ENCODE measurements around the gene TTC28. TPM values are rescaled to one million over a fixed set of nuclear protein-coding genes. Genes with fewer than 3 reads are reported as not detected.
A peak's percentile ranks its signal among the peaks of the same experiment; 100 is the strongest.

TTC28 gene
- total and polyA plus RNA-seq, 8 donors, result 31.1 to 44.2 (median 41.4) TPM

DNA sequence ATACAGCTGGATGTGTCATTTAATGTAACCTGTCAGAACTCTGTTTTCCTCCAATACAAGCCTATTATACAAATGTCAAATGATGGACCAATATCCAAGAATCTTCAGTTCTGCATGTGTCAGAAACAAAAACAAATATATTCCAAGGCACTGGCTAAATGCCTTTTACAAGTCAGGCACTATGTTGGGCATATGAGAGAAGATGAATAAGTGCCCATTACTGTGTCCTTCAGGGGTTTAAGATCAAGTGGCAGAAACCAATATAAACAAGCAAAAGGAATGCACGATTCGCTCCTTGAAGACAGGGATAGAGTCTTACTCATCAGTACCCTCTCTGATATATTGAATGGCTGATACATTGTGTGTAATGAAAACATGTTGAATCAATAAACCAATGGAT is 254.4 kb downstream of the TTC28 start:
- no peak overlapping the region for H3K27ac ChIP-seq
- TF ChIP-seq, protein P1, sequence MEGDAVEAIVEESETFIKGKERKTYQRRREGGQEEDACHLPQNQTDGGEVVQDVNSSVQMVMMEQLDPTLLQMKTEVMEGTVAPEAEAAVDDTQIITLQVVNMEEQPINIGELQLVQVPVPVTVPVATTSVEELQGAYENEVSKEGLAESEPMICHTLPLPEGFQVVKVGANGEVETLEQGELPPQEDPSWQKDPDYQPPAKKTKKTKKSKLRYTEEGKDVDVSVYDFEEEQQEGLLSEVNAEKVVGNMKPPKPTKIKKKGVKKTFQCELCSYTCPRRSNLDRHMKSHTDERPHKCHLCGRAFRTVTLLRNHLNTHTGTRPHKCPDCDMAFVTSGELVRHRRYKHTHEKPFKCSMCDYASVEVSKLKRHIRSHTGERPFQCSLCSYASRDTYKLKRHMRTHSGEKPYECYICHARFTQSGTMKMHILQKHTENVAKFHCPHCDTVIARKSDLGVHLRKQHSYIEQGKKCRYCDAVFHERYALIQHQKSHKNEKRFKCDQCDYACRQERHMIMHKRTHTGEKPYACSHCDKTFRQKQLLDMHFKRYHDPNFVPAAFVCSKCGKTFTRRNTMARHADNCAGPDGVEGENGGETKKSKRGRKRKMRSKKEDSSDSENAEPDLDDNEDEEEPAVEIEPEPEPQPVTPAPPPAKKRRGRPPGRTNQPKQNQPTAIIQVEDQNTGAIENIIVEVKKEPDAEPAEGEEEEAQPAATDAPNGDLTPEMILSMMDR (IDR thresholded peaks at IDR 0.05), result no peak
- ATAC-seq (peak; percentile 19), DNase-seq (no peak)
- H3K9me3 ChIP-seq, result no peaks in the 10 kb centered on the region
- intact Hi-C loops (cut with DNase I), result no loop called here
- H3K27me3 ChIP-seq, result no peaks in the 10 kb centered on the region
- peaks cover 3 to 22% of the 10 kb centered on the region in 2 donors for H3K4me1 ChIP-seq
- no peaks in the 10 kb centered on the region for H3K36me3 ChIP-seq
- H3K4me3 ChIP-seq, result no peak overlapping the region

DNA sequence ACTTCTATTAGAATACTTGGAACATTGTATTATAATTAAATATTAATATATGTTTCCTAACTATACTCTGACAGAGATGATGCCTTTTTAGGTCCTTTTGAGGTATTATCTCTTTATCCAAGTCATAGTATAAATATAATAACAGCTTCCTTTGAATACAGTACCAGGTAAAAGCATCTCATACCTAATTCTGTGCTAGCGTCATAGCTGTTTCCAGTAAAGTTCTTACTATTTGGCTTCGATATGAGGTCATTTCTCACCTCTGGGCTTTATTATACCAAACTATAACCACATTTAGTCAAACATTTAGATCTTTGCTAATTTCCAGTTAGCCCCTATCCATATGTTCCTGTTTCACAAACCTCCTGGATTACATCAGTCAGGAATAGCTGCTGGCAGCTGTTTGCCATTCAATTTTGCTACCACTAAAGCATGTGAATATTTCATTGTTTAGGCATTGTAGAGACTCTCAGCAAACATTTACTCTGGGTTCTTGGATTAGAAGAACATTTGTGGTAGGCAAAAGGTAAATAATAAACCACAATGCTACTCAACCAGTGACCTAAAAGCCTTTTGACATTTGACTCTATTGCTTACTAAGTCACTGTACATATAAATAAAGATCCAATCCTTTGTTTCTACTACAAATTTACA is 255.1 kb downstream of the TTC28 start:
- no peaks in the 10 kb centered on the region for H3K27me3 ChIP-seq
- peak; percentile 79 for ATAC-seq
- no peak overlapping the region for H3K4me3 ChIP-seq
- H3K36me3 ChIP-seq, result no peaks in the 10 kb centered on the region
- TF ChIP-seq, protein P1 (IDR thresholded peaks at IDR 0.05), result no peak
- no peak for DNase-seq
- H3K4me1 ChIP-seq, result peaks cover 3 to 22% of the 10 kb centered on the region in 2 donors
- H3K27ac ChIP-seq, result no peak overlapping the region
- H3K9me3 ChIP-seq, result no peaks in the 10 kb centered on the region
- intact Hi-C loops (cut with DNase I), result no loop called here

DNA sequence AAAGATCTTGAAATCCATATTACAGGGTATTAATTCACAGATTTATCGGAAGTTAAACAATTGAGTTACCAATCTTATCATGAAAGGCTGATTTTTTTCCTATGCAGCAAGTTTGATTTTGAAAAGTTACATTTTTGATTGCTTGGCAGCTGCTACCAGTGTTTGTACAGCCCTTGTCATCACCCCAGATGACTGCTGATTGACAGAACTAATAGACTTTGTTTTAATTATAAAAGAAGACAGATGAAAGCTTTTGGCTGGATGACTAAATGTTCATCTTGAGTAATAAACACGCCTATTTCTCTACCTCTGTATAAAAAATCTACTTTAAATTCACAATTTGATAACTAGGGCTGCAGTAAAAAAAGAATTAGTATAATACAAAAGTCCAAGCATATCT is 259.7 kb downstream of the TTC28 start:
- Histone ChIP-seq H3K36me3 (no peaks in the 10 kb centered on the region), H3K4me3 (no peak overlapping the region), H3K4me1 (peaks cover 0 to 10% of the 10 kb centered on the region in 2 donors), H3K27me3 (no peaks in the 10 kb centered on the region), H3K27ac (no peak overlapping the region), H3K9me3 (no peaks in the 10 kb centered on the region)
- intact Hi-C loops (cut with DNase I), result no loop called here
- TF ChIP-seq, protein P1 (IDR thresholded peaks at IDR 0.05), result no peak
- DNase-seq, result no peak
- ATAC-seq, result no peak

DNA sequence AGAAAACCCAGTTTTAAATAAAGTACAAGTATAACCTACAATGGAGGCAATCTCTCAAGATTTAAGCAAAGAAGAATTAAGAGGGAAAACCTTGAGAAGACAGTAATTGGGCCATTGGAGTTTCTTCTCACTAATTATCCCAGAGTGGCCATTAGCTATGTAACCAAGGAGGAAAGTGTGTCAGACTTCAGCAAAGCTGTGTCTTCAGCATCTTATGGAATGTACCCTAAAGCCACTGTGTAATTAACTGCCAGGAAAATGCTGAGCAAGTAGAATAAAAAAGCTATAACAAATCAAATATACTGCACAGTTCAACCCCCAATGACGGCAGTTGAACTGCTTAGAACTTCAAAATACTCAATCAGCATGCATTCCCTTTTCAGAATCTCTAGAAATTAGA is 261.6 kb downstream of the TTC28 start:
- no peak for ATAC-seq
- H3K27ac ChIP-seq, result no peak overlapping the region
- TF ChIP-seq, protein P1 (IDR thresholded peaks at IDR 0.05), result no peak
- no peaks in the 10 kb centered on the region for H3K36me3 ChIP-seq
- no peaks in the 10 kb centered on the region for H3K9me3 ChIP-seq
- intact Hi-C loops (cut with DNase I), result no loop called here
- peaks cover 4 to 7% of the 10 kb centered on the region in 2 donors for H3K4me1 ChIP-seq
- DNase-seq, result no peak
- no peaks in the 10 kb centered on the region for H3K27me3 ChIP-seq
- no peak overlapping the region for H3K4me3 ChIP-seq

DNA sequence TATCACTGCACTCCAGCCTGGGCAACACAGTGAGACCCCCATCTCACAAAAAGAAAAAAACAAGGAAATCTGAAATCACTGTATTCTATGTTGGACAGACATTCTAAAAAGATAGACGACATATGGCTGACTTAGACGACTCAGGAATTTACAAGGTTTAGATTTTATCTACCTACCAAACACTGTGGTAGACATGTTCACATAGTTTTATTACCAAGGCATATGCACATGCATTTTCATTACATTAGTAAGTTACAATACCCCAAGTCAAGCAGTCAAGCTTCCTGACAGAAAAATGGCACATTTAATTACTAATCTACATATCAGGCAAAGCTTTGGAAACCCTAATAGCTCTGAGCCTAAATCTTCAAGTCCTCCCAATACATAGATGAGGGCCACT is 262.2 kb downstream of the TTC28 start:
- intact Hi-C loops (cut with DNase I), result no loop called here
- no peaks in the 10 kb centered on the region for H3K9me3 ChIP-seq
- no peaks in the 10 kb centered on the region for H3K27me3 ChIP-seq
- DNase-seq, result no peak
- TF ChIP-seq, protein P1 (IDR thresholded peaks at IDR 0.05), result no peak
- no peaks in the 10 kb centered on the region for H3K36me3 ChIP-seq
- no peak for ATAC-seq
- no peak overlapping the region for H3K27ac ChIP-seq
- no peak overlapping the region for H3K4me3 ChIP-seq
- peaks cover 4 to 7% of the 10 kb centered on the region in 2 donors for H3K4me1 ChIP-seq

Data from left lung (tissue), 10 donors.